ENCODE measurements around the gene SHF. TPM values are rescaled to one million over a fixed set of nuclear protein-coding genes. Genes with fewer than 3 reads are reported as not detected.

The SHF gene
- total RNA-seq, 1 donor = 1.9 TPM

DNA sequence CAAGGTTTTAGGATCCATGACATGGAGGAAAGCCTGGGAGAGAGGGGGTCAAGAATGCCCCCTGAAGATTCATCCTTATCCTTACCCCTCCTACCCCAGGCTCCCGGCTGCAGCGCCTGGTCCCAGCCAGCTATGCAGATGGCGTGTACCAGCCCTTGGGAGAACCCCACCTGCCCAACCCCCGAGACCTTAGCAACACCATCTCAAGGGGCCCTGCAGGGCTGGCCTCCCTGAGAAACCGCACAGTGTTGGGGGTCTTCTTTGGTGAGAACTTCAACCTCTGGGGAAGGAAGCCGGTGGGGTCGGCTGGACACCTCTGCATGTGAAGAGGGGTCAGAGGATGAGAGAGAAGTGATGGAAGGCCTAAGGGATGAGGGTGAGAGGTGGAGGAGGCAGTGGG is 53.7 kb downstream of the SHF start:
- no peak for DNase-seq (ENCODE audit: low read depth)
- TF ChIP-seq, protein P1, sequence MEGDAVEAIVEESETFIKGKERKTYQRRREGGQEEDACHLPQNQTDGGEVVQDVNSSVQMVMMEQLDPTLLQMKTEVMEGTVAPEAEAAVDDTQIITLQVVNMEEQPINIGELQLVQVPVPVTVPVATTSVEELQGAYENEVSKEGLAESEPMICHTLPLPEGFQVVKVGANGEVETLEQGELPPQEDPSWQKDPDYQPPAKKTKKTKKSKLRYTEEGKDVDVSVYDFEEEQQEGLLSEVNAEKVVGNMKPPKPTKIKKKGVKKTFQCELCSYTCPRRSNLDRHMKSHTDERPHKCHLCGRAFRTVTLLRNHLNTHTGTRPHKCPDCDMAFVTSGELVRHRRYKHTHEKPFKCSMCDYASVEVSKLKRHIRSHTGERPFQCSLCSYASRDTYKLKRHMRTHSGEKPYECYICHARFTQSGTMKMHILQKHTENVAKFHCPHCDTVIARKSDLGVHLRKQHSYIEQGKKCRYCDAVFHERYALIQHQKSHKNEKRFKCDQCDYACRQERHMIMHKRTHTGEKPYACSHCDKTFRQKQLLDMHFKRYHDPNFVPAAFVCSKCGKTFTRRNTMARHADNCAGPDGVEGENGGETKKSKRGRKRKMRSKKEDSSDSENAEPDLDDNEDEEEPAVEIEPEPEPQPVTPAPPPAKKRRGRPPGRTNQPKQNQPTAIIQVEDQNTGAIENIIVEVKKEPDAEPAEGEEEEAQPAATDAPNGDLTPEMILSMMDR (IDR thresholded peaks at IDR 0.05; ENCODE audit: insufficient read depth, low read length) = no peak
- H3K4me3 ChIP-seq (ENCODE audit: low read depth, low read length) = no peak overlapping the region

DNA sequence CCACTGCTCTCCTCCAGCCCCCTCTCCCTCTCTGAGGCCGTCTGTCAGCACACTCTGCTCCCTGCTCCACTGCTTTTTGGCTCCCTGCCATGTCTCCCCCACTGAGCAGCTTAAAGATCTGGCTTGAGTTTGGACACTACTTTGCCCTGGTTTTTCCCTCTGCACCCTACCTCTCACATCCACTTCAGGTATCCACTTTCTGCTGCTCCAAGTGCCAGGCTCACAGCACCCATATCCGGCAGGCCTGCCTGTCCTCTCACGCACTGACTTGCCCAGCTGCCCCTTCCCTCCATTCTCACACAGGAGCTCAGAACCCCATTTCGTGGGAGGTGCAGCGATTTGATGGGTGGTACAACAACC is 54.2 kb downstream of the SHF start:
- DNase-seq (ENCODE audit: low read depth) = no peak
- TF ChIP-seq, protein P1 (IDR thresholded peaks at IDR 0.05; ENCODE audit: insufficient read depth, low read length) = no peak
- no peak overlapping the region for H3K4me3 ChIP-seq (ENCODE audit: low read depth, low read length)

DNA sequence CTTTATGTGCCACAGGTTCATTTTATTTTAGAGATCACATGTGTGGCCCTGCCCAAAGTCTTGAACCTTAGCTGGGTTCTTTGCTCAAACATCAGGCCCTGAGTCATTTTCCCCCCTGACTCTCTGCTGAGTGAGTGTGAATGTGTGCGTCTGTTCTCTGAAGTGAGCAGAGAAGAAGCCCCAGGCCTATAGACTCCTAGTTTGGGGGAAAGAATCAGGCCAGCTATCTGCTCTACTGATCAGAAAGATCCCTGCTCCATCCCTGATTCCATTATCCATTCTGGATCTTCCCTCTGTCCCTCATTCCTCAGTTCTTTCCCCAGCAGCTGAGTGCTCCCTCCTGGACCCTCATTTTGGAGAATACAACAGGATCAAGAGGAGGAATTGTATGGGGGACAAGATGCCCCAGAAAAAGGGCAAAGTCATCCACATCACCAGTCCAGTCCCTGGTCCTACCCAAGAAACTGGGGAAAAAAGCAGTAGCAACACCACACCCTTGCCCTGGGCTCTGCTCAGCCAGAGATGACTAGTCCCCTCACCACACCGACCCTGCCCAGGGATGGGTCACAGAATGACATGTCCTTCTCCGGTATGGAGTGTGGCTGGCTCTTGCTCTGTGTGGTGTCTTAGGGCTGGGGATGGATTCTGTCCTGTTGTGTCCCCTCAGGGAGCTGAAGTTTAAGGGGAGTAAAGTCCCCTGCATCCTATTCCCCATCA is 54.8 kb downstream of the SHF start:
- no peak overlapping the region for H3K4me3 ChIP-seq (ENCODE audit: low read depth, low read length)
- no peak for DNase-seq (ENCODE audit: low read depth)
- TF ChIP-seq, protein P1 (IDR thresholded peaks at IDR 0.05; ENCODE audit: insufficient read depth, low read length) = no peak

DNA sequence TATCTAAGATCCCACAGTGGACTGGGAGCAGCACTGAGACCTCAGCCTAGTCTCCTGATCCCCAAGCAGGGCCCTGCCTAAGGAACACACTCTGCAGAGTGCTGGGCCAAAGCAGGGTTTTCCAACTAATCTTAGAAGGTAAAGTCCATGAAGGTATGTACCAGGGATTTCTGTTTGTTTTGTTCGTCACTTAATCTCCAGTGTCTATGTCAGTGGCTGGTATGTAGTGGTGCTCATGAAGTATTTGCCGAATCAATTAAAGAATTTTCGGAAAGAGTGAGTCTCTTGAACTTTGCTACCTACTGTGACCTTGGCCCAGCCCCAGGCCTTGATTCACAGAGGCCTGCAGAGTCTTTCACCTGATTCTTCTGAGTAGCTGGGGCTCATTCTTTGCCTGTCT is 56.3 kb downstream of the SHF start:
- DNase-seq (ENCODE audit: low read depth) = no peak
- TF ChIP-seq, protein P1 (IDR thresholded peaks at IDR 0.05; ENCODE audit: insufficient read depth, low read length) = no peak
- H3K4me3 ChIP-seq (ENCODE audit: low read depth, low read length) = no peak overlapping the region

DNA sequence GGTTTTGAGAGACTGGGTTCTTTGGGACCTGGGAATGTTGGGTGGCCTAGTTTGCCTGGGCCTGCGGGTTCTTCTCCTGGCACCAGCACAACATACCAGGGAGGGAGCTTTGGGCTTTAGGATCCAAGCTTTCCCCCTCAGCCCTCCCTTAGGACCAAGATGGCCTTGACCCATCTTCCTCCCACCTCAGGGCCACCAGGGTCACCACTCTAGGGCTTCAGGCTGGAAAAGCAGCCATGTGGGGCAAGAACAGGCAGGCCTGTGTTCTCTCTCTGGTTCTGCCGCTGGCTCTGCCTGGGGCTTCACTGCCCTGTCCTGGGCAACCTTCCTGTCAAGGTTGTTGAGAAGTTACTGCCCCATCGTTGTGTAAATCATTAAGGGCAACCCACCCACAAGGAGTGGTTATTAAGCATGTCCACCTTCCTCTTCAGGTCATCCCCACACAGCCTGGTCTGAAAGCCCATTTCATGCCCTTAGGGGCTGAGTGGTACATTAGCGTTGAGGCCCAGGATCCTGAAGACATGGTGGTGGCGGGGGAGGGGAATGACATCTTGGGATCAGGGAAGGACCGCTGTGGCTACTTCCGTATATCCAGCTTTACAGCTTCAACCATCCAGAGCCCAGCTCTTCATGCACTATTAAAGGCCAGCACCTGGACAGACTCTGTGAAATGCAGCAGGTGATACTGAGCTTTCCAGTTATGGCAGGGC is 57.3 kb downstream of the SHF start:
- no peak for DNase-seq (ENCODE audit: low read depth)

DNA sequence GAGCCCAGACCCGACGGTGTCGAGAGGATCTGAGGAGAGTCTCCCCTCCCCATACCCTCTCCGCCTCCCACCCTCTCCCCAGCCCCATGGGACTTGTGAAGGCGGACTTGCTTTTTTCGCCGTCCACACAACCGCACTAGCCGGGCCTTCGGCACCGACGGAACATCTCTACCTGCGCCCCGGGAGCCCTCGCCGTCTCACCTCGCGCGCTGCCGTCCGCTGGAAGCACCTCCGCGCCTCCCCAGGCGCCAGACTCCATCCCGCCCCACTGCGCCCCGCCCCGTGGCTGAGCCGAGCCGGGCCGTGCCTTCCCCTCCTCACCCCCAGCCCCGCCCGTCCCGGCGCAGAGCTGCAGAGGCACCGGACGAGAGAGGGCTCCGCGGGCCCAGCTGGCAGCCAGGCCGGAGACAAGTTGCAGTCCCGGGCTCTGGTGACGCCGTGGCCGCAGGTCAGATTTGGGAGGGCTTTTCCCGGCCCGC is 58.1 kb downstream of the SHF start, which contains the start of the genes DUOX1 and DUOXA1:
Gene DUOX1 (plus strand): TSS at position 344 of the 479 bp plus-strand sequence. CDS start 1,973 bp downstream, outside the sequence.
Gene DUOXA1 (minus strand): TSS at position 229 of the 479 bp plus-strand sequence. CDS start 6,865 bp downstream, outside the sequence.
- DNase-seq (ENCODE audit: low read depth) = no peak
- no peak within 1 kb of the TSS for H3K4me3 ChIP-seq (ENCODE audit: low read depth, low read length)
- TF ChIP-seq, protein P1 (IDR thresholded peaks at IDR 0.05; ENCODE audit: insufficient read depth, low read length) = no peak

More for the DNA sequence above, 57.3 kb downstream of the SHF start:
- H3K4me3 ChIP-seq (ENCODE audit: low read depth, low read length) = no peak overlapping the region
- TF ChIP-seq, protein P1 (IDR thresholded peaks at IDR 0.05; ENCODE audit: insufficient read depth, low read length) = no peak
